Activated effector memory CD4-positive, alpha-beta T cell treated with Interleukin-2 at 50 U/mL for 16 hours (primary cell): ENCODE results near the gene PAK6.

Experiments
- DNase-seq: peaks from one replicate; pipeline ENCODE4 v3.0.0-alpha.2; 2020

Gene PAK6

DNA sequence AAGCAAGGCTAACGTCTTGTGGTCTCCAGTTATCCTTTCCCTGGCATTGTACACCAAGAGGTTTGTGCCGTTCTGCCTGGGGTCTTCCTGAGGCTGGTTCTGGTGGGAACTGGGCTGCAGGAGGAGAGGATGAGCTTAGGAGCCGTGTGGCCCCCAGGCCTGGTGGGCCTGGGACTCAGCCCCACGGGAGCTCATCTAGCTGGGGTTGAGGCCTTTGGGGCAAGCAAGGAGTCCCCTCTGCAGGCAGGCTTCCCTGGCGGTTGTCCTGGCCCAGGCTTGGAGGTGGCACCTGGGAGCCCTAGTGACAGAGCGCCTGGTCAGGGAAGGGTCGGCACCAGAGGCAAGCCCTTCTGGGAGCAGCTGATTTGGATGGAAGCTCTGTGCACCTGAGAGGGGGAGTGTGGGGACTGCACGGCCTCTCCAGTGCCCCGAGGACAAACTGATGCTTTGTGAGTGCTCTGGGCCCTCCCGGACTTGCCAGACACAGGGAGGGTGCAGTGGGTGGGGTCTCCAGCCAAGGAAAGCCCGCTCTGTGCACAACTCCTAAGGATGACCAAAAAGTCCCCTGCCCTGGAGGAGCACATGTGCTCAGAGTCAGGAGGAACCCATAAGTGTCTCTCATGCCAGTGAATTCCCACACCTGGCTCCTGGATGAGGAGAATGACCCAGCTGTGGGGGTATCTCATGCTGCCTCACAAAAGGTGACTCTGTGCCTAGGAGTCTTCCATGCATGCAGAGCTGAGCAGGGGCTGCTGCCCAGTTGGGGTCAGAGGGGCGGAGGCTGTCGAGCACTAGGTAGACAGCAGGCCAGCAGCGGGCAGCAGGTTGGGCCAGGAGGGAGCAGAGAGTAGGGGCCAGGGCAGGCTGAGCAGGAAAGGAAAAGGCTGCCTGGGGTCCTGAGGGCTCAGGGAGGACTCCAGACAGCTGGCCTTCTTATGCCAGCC is 2.7 kb downstream of the PAK6 start:
- DNase-seq, result no peak

DNA sequence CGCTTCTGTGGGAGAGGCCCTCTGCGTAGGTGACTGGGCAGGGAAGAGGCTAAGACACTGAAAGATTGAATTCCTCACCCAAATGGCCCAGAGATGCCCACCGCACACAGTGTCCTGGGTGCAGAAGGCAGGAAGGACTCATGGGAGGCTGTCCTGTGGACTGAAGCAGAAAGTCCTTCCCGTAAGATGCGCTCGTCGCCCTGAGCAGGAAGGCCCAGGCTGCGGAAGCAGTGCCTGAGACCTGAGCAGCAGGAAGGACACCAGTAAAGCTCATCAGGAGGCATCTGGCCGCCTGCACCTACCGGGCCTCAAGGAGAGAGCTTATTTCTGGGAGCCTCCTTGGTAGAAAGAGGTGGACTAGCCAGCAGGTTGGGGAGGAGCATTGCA is 3.3 kb downstream of the PAK6 start:
- DNase-seq, result no peak

DNA sequence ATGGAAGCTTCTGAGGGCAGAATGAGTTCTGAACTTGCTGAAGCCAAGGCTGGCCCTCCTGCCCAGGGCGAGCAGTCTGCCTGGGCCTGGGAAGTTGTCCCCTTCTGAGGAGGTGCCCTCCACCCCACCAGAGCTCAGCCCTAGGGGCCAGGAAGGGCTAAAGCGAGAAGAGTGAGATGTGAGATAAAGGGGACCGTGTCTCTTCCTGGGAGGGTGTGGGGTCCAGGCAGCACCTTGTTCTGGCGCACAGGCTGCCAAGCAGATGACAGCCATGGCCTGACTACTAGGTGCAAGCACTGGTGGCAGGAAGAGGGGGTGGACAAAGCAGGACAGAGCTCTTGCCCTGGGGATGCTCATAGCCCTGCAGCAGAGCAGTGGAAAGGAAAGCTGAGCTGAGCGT is 3.7 kb downstream of the PAK6 start:
- no peak for DNase-seq

- DNase-seq, result no peak
These were observed 4.4 kb downstream of the PAK6 start for GRCh38 chr15:40243126-40243810.

- no peak for DNase-seq
These were observed 6.2 kb downstream of the PAK6 start for GRCh38 chr15:40244961-40245523.

- no peak for DNase-seq
These were observed 7.0 kb downstream of the PAK6 start for GRCh38 chr15:40245666-40246450.

DNA sequence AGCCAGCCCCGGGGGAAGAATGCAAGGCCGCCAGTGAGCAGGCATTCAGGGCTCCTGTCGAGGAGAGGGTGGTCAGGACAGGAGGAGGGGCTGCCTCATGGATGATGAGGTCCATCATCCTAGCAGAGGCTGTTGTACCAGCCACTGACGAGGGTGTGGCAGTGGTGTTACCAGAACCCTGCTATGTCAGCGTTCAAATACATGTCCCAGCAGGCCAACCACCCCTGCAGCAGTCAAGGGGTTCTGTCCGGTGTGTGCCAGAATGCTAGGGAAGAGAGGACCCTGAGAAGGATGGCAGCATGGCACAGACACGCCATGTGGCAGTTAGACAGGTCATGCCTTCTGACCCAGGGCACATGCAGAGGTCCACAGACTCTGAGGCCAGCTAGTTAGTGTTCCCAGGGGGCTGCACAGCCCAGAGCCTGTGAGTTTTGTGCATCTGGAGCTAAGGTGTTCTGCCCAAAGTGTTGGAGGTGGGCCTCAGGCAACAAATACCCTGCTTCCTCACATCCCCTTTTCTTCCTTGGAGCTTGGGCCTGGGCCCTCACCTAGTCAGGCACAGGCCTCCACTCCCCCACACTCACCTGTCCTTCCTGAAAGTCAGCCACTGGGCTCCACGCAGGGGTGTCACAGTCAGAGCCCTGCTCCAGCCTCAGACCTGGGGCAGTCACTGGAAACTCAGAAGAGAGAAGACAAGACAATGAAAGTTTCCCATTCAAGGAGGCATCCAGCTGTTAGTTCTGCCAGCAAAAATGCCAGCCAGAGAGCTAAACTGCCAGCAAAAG is 7.8 kb downstream of the PAK6 start:
- no peak for DNase-seq

DNA sequence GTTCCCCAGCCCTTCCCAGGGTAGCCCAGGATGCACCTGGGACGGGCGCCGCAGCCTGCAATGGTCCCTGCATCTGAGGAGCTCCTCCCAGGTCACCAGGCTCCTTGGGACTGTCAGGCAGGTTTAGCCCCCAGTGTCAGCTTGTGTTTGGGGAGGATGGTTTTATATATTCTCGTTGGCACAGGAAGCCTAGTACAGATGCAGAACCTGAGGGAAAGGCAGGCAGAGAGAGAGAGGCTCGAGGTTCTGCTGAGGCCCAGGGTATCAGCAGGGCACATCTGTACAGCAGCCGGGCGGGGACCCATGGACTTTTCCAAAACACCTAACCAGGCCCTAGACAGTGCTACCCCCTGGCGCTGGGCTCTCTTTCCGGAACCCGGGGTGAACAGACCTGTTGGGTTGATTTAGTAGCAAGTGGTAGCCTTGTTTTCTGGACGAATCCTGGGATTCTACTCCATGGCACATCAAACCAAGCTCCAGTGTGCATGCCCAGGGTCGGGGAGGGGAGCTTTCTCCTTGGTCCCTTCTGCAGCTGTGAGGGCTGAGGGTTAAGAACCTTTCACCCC is 8.6 kb downstream of the PAK6 start:
- DNase-seq, result no peak

GRCh38 chr15:40248006-40248783 is 9.3 kb downstream of the PAK6 start:
- DNase-seq, result no peak

DNA sequence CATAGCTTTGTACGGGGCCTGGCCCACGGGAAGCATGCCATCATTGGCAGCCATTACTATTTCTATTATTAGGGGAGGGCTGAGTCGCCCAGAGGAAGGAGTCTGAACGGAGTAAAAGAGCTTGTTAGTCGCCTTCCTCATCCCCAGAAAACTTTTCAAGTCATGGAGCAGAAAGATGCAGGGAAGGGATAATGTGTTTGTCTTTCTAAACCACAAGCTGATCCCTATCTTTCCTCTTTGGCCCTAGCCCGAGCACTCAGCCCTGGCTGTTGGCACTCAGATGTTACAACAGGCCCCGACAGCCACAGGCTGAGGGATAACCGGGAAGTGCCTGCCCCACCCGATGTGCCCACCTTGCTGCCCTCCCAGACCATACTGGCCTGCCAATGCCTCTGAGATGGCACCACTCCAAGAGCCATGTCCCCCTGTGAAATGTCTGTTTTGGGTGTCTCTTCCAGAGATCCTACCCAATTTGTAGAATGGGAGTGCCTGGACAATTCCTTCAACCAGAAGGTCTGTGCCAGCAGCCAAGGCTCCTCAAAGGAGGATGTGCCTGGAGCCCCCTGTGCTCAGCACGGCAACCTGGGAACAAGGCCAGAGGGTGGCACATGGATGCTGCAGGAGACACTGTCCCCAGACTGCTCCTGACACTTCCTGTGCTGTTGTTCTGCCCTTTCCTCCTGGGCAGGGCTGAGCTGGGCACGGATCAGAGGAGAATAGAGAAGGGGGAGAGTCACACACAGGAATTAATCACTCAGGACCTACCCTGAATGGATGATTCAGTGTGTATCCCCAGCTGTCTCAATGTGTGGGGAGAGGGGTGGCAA is 10.8 kb downstream of the PAK6 start:
- DNase-seq, result no peak

- DNase-seq, result no peak
These were observed 11.4 kb downstream of the PAK6 start for GRCh38 chr15:40250304-40250656.

DNA sequence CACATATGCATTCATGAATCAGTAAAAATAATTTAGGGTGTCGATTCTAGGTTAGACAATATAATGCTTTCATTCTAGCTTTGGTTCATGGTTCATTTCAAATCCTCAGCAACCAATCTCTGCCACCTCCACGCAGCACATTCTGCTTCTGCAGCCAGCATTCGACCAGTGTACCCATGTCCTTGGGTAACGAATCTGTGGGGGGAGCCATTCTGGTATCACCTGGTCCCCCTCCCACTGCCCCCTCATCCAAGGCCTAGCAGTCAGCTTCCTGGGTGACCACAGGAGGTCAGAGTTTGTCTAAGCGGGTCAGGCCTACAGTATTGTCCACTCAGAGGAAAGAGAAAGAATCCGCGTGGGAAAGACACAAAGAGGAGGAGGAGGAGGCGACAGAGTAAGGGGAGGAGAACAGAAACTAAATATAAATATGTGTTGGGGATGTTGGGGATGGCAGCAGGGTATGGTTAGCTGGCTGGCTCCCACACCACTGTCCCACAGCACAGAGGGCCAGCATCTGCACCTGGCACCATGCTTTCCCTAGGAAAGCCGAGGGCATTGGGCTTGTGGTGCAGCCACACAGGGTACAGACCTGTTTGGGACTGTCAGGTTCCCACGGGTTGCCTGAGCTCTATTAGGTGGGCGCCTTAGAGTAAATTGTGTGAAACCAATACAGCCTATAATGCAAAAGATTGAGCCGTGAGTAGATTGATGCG is 12.1 kb downstream of the PAK6 start:
- DNase-seq, result no peak

- no peak for DNase-seq
These were observed 12.8 kb downstream of the PAK6 start for GRCh38 chr15:40251486-40252140.

- no peak for DNase-seq
These were observed 13.2 kb downstream of the PAK6 start for GRCh38 chr15:40252141-40252437.

GRCh38 chr15:40252438-40253166 is 13.7 kb downstream of the PAK6 start:
- no peak for DNase-seq

DNA sequence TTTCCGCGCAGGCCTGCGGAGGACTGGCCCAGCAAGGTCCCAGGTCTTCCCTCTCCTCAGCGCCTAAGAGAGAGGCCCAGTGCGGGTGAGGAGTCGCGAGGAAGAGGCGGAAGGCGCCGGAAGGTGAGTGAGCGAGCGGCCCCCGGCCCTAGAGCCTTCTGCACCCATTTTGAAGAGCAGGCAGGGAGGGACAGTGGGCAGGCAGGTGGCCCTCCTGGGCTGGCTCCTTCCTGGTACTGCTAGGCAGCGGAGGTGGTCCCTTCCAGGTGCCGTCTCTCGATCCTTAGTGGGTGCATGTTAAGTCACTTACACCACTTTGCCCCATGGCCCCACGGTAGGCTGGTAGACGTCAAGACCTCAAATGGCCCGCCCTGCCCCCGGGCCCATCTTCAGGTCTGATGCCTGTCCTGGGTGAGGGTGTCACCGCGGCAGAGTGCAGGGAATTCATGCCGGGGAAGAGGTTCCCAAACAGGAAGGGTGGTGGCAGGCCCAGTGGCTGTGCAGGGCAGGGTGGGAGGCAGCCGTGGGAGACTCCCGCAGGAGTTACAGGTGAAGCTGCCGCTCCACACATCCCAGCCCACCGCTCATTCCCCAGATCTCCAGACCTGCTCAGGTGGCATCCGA is 14.4 kb downstream of the PAK6 start:
- no peak for DNase-seq

- no peak for DNase-seq
These were observed 15.6 kb downstream of the PAK6 start for GRCh38 chr15:40254452-40254851.

GRCh38 chr15:40255033-40255432 is 16.2 kb downstream of the PAK6 start:
- no peak for DNase-seq
